LNCaP clone FGC (cell line): ENCODE data around the gene WFS1.

Experiments
- DNase-seq: peaks from one replicate; pipeline ENCODE4 v3.0.0-alpha.2; 2011; ENCODE audit warnings: low read depth
- H3K4me3 ChIP-seq: 2 replicates; pipeline ENCODE4 v1.5.1; 2011; ENCODE audit warnings: mild to moderate bottlenecking, low read depth, low read length, control low read depth
- CTCF ChIP-seq: IDR thresholded peaks from 2 replicates; pipeline ENCODE4 v1.5.1; 2012; ENCODE audit warnings: mild to moderate bottlenecking; ENCODE audit not compliant: control insufficient read depth, insufficient read depth; ENCODE audit errors: extremely low read depth

WFS1 gene

GRCh38 chr4:6300359-6300758, 30.7 kb downstream of the WFS1 start:
- H3K4me3 ChIP-seq: no peak overlapping the region
- no peak for DNase-seq
- TF ChIP-seq CTCF: no peak

- DNase-seq: no peak
- TF ChIP-seq CTCF: no peak
- no peak overlapping the region for H3K4me3 ChIP-seq
Measured at GRCh38 chr4:6301051-6301731, 31.5 kb downstream of the WFS1 start.

GRCh38 chr4:6301732-6302442, 32.2 kb downstream of the WFS1 start:
- H3K4me3 ChIP-seq: no peak overlapping the region
- no peak for DNase-seq
- no peak for TF ChIP-seq CTCF

GRCh38 chr4:6302869-6303268, 33.2 kb downstream of the WFS1 start:
- H3K4me3 ChIP-seq: no peak overlapping the region
- DNase-seq: no peak
- no peak for TF ChIP-seq CTCF

- DNase-seq: no peak
- no peak overlapping the region for H3K4me3 ChIP-seq
- no peak for TF ChIP-seq CTCF
Measured at GRCh38 chr4:6303943-6304342, 34.3 kb downstream of the WFS1 start.

GRCh38 chr4:6306299-6306698, 36.6 kb downstream of the WFS1 start:
- TF ChIP-seq CTCF: no peak
- DNase-seq: no peak
- no peak overlapping the region for H3K4me3 ChIP-seq

- no peak for DNase-seq
- H3K4me3 ChIP-seq: no peak overlapping the region
- no peak for TF ChIP-seq CTCF
Measured at GRCh38 chr4:6307230-6307629, 37.6 kb downstream of the WFS1 start.
